ENCODE data around the gene VGF.

The VGF gene

GRCh38 chr7:101180130-101180755 lies 14.9 kb upstream of the VGF start, which contains the start of gene NAT16:
NAT16 (minus strand) TSS chr7:101180293; CDS start chr7:101174807, 5,486 bp downstream.
- DNase-seq: no peak

DNA sequence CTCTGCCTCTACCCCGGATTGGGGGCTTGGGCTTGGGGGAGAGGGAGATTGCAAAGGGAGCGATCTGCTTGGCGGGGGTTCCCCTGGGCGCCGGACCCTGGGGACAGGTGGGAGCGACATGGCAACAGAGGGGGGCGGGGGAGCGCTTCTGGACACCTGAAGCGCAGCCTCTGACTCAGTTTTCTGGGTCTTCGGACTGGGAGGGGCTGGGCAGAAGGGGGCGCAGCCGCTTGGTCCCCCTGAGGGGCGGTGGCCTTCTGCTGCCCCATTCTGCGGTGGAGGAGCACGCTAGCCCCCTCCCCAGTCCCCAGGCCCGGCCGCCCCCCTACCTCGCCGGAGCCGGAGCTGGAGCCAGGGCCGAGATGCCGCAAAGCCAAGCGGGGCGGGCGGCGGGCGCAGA lies 14.3 kb upstream of the VGF start:
- DNase-seq: no peak

GRCh38 chr7:101179117-101179516 lies 13.7 kb upstream of the VGF start:
- DNase-seq: no peak

DNA sequence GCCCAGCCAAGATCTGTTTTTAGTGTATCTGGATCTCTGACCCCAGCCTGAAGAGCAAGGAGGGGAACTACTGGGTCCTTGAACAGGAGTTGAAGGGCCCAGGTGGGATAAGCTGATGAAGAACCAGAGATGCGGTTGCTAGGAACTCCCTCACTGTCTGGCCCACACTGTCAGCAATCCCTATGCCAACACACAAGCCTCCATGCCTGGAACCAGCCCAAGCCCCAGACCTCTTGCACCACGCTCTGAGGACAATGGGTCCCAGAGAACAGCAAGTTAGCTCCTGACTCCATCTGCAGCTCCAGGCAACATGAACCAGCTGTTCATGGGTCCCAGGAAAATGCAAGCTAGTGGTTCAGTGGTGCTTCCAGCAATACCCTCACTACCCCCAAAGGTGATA lies 12.3 kb upstream of the VGF start:
- DNase-seq: no peak

GRCh38 chr7:101175664-101176063 lies 10.3 kb upstream of the VGF start:
- DNase-seq: no peak

GRCh38 chr7:101174322-101174854 lies 9.0 kb upstream of the VGF start:
- DNase-seq: no peak

GRCh38 chr7:101173752-101174244 lies 8.4 kb upstream of the VGF start:
- peak; percentile 78 for DNase-seq

- peak; percentile 81 for DNase-seq
Observed at GRCh38 chr7:101172854-101173751, 7.7 kb upstream of the VGF start.

DNA sequence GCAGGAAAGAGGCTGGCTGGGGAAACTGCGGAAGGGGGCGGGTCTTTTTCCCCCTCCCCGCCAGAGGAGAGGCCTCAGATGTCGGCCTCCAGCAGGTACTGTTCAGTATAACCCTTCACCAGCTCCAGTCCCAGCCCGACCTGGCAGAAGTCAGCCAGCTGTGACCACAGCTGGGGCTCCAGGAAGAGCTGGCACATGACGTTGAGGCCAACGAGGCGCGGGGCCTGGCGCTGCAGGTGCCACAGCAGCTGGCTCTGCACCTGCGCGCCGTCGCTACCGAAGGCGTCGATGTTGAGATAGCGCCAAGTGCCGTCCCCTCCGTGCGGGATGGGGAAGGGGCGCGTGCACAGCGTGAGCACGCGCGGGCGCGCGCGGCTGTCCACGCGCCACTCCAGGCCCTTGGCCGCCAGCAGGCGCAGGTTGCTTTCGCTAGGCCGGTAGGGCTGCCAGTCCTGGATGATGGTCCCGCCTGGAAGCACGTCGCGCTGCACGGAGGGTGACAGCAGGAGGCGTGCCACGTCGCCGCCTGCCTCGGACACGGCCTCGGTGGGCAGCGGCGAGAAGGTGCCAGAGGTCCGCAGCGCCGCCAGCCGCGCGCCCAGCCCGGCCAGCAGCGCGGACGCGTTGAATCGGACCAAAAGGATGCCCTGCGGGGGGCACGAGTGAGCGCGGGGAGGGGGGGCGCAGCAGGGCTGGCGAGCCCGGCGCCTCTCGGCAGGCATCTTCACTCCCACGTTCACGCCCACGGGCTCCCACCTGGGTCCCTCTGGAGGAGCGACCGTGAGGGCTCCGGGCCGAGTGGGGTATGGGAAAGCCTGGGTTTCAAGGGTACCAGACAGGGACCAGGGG lies 6.9 kb upstream of the VGF start:
- DNase-seq: no peak

GRCh38 chr7:101171442-101171837 lies 6.1 kb upstream of the VGF start:
- no peak for DNase-seq

- DNase-seq: no peak
Observed at GRCh38 chr7:101170617-101171441, 5.5 kb upstream of the VGF start.

GRCh38 chr7:101169838-101170551 lies 4.6 kb upstream of the VGF start:
- DNase-seq: peak; percentile 79

- DNase-seq: no peak
Observed at GRCh38 chr7:101169110-101169837, 3.9 kb upstream of the VGF start.

DNA sequence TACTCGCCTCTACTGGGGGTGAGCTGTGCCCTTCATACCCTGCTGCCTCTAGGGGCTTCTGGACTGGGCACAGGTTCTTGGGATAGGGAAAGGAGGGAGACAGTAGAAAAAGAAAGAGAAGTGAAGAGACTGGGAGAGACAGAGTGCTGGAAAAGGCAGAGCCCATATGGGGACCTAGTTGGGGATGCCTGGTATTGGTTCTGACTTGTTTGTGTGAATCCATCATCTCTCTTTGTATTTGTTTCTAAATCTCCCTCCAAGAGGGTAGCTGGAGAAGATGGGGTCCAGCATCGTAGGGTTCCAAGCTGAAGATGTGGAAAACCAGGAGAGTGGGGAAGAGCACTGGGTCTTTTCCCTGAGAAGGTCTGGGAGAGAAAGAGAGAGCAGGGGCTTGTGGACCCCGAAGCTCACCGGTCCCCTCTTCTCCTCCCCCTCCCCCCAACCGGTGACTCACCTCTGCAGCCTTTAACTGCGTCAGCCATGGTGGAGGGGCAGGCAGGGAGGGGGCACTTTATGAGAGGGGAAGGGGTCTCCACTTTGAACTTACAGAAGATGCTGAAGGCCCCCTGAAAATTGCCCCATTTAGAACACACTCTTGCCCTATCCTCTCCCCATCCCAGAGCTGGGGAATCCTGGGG lies 3.2 kb upstream of the VGF start:
- DNase-seq: no peak

DNA sequence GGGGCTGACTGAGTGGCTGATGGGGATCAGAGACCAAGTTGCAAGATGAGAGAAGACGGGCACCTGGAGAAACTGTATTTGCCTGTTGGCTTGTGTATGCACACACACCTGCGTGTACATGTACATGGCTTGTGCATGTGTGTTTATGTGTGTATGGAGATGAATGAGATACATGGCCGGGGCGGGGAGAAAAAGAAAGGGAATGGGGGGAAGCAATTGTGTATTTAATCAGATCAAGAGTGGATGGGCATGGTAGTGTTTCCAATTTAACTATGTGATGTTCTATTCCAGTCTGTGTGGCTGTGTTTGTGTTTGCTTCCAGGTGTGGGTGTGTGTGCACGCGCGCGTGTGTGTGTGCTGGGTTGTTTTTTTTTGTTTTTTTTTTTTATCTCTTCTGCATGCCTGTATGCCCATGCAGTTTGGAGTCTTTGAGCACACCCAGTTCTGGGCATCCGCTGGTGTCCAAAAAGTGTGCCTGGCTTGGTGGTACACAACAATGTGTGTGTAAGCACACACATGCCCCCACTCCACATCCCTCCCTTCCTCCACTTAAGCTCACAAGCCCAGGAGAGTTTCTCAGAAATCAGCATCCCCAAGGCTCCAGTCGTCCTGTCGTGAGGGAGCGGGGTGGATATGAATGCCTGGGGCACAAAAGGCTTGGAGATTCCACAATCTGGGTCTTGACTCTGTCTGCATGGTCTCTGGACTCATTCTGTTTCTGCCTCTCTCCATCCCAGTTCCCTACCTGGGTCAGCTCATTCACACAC lies 2.5 kb upstream of the VGF start:
- no peak for DNase-seq

DNA sequence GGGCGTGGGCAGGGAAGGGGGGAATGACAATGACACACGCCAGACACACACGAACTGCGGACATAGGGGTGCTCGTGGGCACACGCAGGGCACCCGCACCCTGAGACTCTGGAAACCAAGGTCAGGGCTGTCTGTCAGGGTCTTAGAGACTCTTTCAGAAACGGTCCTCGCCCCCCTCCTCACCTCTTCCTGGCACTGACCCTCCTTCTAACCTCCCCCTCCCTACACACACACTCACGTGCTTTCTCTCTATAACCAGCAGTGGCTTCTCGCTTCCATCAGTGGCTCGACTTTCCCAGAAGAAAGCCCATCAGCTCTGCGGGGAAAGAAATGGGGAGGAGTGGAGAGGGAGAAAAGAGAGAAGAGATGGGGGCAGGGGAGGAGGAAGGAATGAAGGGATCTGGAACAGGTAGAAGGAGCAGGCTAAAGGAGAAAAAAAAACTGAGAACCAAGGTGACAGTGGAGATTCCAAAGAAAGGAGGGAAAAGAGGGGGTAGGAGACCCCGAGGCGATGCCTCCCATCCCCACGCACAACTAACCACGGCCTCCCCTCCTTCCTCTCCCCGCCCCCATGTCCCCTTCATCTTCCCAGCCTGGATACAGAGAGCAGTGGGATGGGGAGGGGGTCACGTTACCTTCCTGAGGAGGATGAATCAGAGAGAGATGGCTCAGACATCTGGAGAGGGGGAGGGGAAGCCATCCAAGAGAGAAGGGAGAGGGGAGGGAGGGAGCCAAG lies 1.7 kb upstream of the VGF start:
- DNase-seq: no peak

DNA sequence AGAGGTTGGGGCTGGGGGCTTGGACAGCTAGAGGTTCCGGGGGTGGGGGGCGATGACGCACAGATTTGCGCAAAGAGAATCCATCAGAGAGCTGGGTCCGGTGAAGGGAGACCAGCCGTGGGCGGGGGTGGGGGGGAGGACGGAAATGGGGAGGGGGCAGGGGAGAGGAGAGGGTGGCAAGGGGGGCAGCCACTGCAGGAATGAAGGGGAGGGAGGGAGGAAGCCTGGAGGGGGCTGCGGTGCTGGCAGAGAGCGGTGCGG lies 1.2 kb upstream of the VGF start:
- no peak for DNase-seq

- DNase-seq: no peak
Observed at GRCh38 chr7:101165958-101166647, 734 bp upstream of the VGF start.
